ENCODE data around the gene SRSF1. TPM values are rescaled to one million over a fixed set of nuclear protein-coding genes. Genes with fewer than 3 reads are reported as not detected.

Gene SRSF1
- total RNA-seq, 2 experiments from 2014 or later: 115 to 121 TPM

DNA sequence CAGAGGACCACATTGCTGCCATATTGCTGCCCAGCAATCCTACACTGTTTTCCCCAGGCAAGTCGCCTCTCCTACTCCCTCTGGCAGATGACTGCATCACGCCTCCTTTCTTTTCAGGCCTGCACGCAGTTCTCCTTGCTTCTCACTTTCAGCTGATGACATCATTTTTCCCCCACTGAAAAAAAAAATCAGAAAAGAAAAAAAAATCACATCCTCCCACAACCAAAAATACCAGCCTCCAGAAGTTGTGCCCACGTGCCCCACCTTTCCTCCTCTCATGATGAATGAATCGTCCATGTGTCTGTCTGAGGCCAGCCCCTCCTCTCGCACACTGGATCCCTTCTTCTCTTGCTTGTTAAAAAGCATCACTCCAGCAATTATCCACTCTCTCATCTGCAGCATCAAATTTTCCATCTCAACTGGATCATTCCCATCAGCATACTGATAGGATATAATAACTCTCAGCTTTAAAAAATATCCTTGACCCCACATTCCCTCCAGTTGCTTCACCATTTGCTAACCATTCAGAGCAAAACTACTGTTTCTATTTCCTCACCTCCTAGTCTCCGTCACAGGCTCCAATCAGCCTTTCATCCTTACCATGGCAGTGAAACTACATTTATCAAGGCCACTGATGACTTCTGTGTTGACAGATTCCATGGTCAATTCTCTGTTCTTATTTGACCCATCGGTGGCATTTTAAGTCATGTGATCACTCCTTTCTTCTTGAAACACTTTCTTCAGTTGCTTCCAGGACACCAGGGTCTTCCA lies 46.1 kb upstream of the SRSF1 start:
- intact Hi-C loops (cut with DNase I, micrococcal nuclease): no loop called here
- TF ChIP-seq, protein P1, sequence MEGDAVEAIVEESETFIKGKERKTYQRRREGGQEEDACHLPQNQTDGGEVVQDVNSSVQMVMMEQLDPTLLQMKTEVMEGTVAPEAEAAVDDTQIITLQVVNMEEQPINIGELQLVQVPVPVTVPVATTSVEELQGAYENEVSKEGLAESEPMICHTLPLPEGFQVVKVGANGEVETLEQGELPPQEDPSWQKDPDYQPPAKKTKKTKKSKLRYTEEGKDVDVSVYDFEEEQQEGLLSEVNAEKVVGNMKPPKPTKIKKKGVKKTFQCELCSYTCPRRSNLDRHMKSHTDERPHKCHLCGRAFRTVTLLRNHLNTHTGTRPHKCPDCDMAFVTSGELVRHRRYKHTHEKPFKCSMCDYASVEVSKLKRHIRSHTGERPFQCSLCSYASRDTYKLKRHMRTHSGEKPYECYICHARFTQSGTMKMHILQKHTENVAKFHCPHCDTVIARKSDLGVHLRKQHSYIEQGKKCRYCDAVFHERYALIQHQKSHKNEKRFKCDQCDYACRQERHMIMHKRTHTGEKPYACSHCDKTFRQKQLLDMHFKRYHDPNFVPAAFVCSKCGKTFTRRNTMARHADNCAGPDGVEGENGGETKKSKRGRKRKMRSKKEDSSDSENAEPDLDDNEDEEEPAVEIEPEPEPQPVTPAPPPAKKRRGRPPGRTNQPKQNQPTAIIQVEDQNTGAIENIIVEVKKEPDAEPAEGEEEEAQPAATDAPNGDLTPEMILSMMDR (IDR thresholded peaks at IDR 0.05): no peak
- ATAC-seq (ENCODE audit: poor library complexity) (no peak), DNase-seq (no peak)
- H3K27ac ChIP-seq (ENCODE audit: low read depth in 1 of 2, low read length in 2 of 2): no peak overlapping the region
- Mint-ChIP-seq H3K36me3 (ENCODE audit: low read depth) (no peaks in the 10 kb centered on the region), H3K27ac (no peak overlapping the region), H3K4me3 (no peak overlapping the region), H3K27me3 (no peaks in the 10 kb centered on the region), H3K4me1 (ENCODE audit: low read depth) (no peaks in the 10 kb centered on the region), H3K9me3 (no peaks in the 10 kb centered on the region)
- H3K4me3 ChIP-seq (ENCODE audit: low read length): no peak overlapping the region
- no peaks in the 10 kb centered on the region for H3K9me3 ChIP-seq (ENCODE audit: control insufficient read depth in 1 of 2, insufficient read depth in 1 of 2, low read length in 2 of 2)
- ChIA-PET POLR2A (no interaction called here), CTCF (no interaction called here)
- H3K4me1 ChIP-seq (ENCODE audit: insufficient read depth, low read length): no peaks in the 10 kb centered on the region
- H3K36me3 ChIP-seq (ENCODE audit: insufficient read depth, low read length): no peaks in the 10 kb centered on the region
- H3K27me3 ChIP-seq (ENCODE audit: control insufficient read depth in 1 of 2, insufficient read depth in 2 of 2, low read length in 2 of 2): no peaks in the 10 kb centered on the region

DNA sequence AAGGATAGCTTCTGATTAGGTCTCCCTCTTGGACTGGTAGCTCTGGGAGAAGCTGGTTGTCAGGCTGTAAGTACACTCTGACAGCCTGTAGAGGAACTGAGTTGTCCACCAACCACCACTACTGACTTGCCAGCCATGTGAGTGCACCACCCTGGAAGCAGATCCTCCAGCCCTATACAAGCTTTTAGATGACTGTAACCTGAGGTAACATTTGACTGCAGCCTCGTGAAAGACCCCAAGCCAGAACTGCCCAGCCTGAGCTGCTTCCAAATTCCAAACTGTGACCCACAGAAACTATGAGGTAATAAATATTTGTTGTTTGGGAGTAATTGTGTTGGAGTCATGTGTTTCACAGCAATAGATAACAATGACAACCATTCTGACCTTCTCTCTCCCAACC lies 45.4 kb upstream of the SRSF1 start:
- Mint-ChIP-seq H3K27ac (no peak overlapping the region), H3K9me3 (no peaks in the 10 kb centered on the region), H3K36me3 (ENCODE audit: low read depth) (no peaks in the 10 kb centered on the region), H3K4me3 (no peak overlapping the region), H3K27me3 (peaks cover 3% of the 10 kb centered on the region), H3K4me1 (ENCODE audit: low read depth) (no peaks in the 10 kb centered on the region)
- Histone ChIP-seq H3K4me3 (ENCODE audit: low read length) (no peak overlapping the region), H3K4me1 (ENCODE audit: insufficient read depth, low read length) (no peaks in the 10 kb centered on the region), H3K27ac (ENCODE audit: low read depth in 1 of 2, low read length in 2 of 2) (no peak overlapping the region), H3K36me3 (ENCODE audit: insufficient read depth, low read length) (no peaks in the 10 kb centered on the region), H3K9me3 (ENCODE audit: control insufficient read depth in 1 of 2, insufficient read depth in 1 of 2, low read length in 2 of 2) (no peaks in the 10 kb centered on the region), H3K27me3 (ENCODE audit: control insufficient read depth in 1 of 2, insufficient read depth in 2 of 2, low read length in 2 of 2) (no peaks in the 10 kb centered on the region)
- DNase-seq (no peak), ATAC-seq (ENCODE audit: poor library complexity) (no peak)
- CTCF ChIA-PET: no interaction called here
- TF ChIP-seq, protein P1 (IDR thresholded peaks at IDR 0.05): no peak
- intact Hi-C loops (cut with DNase I, micrococcal nuclease): no loop called here
- POLR2A ChIA-PET: no interaction called here

GRCh38 chr17:58051468-58051867 lies 44.4 kb upstream of the SRSF1 start:
- CTCF ChIA-PET: no interaction called here
- TF ChIP-seq, protein P1 (IDR thresholded peaks at IDR 0.05): no peak
- no peaks in the 10 kb centered on the region for H3K4me1 ChIP-seq (ENCODE audit: insufficient read depth, low read length)
- H3K4me3 ChIP-seq (ENCODE audit: low read length): no peak overlapping the region
- H3K27ac ChIP-seq (ENCODE audit: low read depth in 1 of 2, low read length in 2 of 2): no peak overlapping the region
- Mint-ChIP-seq H3K27me3 (peaks cover 6% of the 10 kb centered on the region), H3K9me3 (no peaks in the 10 kb centered on the region), H3K4me3 (no peak overlapping the region), H3K4me1 (ENCODE audit: low read depth) (no peaks in the 10 kb centered on the region), H3K36me3 (ENCODE audit: low read depth) (no peaks in the 10 kb centered on the region), H3K27ac (no peak overlapping the region)
- intact Hi-C loops (cut with DNase I, micrococcal nuclease): no loop called here
- no peak for ATAC-seq (ENCODE audit: poor library complexity)
- POLR2A ChIA-PET: no interaction called here
- H3K36me3 ChIP-seq (ENCODE audit: insufficient read depth, low read length): no peaks in the 10 kb centered on the region
- H3K9me3 ChIP-seq (ENCODE audit: control insufficient read depth in 1 of 2, insufficient read depth in 1 of 2, low read length in 2 of 2): no peaks in the 10 kb centered on the region
- H3K27me3 ChIP-seq (ENCODE audit: control insufficient read depth in 1 of 2, insufficient read depth in 2 of 2, low read length in 2 of 2): no peaks in the 10 kb centered on the region
- DNase-seq: no peak

Measured in CD4-positive, alpha-beta T cell (primary cell).